Measurements from ENCODE around the gene TULP4. TPM values are rescaled to one million over a fixed set of nuclear protein-coding genes. Genes with fewer than 3 reads are reported as not detected.

The TULP4 gene
- total RNA-seq, 1 donor from 2014 or later: 104 TPM

DNA sequence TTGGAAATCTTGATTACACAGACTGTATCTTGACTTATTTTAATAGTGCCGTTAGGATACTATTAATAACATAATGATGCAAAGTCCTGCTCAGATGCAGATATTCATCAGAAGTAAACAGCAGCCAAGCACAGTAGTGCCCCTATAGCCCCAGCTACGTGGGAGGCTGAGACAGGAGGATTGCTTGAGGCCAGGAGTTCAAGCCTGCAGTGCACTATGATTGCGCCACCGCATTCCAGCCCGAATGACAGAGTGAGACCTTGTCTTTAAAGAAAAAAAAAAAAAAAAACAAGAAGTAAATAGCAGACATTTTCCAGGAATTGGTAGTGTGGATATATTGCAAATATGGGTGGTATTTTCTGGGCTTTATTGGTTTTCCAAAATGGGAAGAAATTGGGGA, 61.8 kb downstream of the TULP4 start:
- Histone ChIP-seq H3K4me1 (peaks cover 9% of the 10 kb centered on the region), H3K9me3 (no peaks in the 10 kb centered on the region), H3K36me3 (no peaks in the 10 kb centered on the region), H3K27ac (no peak overlapping the region), H3K27me3 (ENCODE audit: low read depth) (no peaks in the 10 kb centered on the region), H3K4me3 (no peak overlapping the region)
- no peak for DNase-seq
- intact Hi-C loops (cut with DNase I): no loop called here
- TF ChIP-seq, protein P1, sequence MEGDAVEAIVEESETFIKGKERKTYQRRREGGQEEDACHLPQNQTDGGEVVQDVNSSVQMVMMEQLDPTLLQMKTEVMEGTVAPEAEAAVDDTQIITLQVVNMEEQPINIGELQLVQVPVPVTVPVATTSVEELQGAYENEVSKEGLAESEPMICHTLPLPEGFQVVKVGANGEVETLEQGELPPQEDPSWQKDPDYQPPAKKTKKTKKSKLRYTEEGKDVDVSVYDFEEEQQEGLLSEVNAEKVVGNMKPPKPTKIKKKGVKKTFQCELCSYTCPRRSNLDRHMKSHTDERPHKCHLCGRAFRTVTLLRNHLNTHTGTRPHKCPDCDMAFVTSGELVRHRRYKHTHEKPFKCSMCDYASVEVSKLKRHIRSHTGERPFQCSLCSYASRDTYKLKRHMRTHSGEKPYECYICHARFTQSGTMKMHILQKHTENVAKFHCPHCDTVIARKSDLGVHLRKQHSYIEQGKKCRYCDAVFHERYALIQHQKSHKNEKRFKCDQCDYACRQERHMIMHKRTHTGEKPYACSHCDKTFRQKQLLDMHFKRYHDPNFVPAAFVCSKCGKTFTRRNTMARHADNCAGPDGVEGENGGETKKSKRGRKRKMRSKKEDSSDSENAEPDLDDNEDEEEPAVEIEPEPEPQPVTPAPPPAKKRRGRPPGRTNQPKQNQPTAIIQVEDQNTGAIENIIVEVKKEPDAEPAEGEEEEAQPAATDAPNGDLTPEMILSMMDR (IDR thresholded peaks at IDR 0.05): no peak
- ATAC-seq: no peak

DNA sequence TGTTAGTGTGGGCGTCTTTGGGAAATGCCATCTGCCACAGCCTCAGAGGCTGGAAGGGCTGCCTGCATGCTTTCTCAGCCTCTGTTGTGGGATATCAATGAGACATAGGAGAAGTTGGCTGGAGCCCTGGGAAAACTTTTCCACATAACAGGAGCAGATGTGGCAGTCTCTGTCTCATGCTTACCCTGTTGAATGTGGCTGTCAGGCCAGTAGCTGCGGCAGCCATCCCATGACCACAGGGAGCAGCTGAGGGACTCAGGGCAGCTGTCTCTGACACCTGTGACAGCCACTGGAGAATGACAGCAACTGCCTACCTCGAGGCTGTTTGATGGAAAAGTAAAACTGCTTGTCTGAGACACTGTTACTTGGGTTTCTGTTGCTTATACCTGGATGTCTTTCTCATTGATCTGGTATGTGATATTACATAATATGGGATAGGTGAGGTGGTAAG, 64.4 kb downstream of the TULP4 start:
- Histone ChIP-seq H3K9me3 (no peaks in the 10 kb centered on the region), H3K36me3 (no peaks in the 10 kb centered on the region), H3K4me1 (peaks cover 9% of the 10 kb centered on the region), H3K4me3 (no peak overlapping the region), H3K27ac (no peak overlapping the region), H3K27me3 (ENCODE audit: low read depth) (no peaks in the 10 kb centered on the region)
- DNase-seq: no peak
- ATAC-seq: no peak
- TF ChIP-seq, protein P1 (IDR thresholded peaks at IDR 0.05): no peak
- intact Hi-C loops (cut with DNase I): no loop called here

DNA sequence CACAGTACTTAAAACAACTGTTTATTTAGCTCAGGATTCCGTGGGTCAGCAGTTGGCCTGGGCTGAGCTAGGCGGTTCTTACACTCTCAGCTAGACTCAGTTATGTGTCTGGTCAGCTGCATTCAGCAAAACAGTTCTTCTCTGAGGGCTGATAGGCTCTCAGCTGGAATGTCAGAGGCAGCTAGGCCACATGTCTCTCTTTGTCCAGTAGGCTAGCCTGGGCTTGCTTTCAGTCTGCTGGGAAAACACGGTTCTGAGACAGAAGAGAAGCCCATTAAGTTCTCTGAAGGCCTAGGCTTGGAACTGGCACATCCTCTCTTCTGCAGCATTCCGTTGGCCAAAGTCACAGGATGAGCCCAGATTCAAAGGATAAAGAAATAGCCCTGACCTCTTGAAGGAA, 65.6 kb downstream of the TULP4 start:
- H3K4me3 ChIP-seq: no peak overlapping the region
- H3K4me1 ChIP-seq: peaks cover 7% of the 10 kb centered on the region
- ATAC-seq (peak in 1 of 2 donors; percentile 49), DNase-seq (no peak)
- no peaks in the 10 kb centered on the region for H3K9me3 ChIP-seq
- intact Hi-C loops (cut with DNase I): no loop called here
- TF ChIP-seq, protein P1 (IDR thresholded peaks at IDR 0.05): no peak
- H3K36me3 ChIP-seq: no peaks in the 10 kb centered on the region
- H3K27me3 ChIP-seq (ENCODE audit: low read depth): no peaks in the 10 kb centered on the region
- H3K27ac ChIP-seq: no peak overlapping the region

DNA sequence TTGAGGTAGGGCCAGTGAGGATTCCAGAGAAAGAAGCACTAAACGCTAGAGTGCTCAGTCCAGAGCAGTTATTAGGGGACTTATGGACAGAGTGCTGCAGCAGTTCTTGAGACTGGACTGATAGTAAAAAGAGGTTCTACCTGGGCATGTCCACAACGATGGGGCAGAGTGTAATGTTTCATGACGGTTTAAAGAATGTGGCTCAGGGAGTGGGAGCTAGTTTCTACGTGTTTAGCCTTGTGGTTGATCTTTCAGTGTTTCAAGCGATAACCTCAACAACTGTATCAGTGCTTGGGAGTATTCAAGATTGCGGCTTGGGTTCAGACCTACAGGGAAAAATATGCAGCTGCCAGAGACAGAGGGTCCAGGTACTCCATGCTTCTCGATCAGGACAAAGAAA, 67.1 kb downstream of the TULP4 start:
- Histone ChIP-seq H3K4me3 (no peak overlapping the region), H3K27ac (no peak overlapping the region), H3K9me3 (no peaks in the 10 kb centered on the region), H3K4me1 (no peaks in the 10 kb centered on the region), H3K27me3 (ENCODE audit: low read depth) (no peaks in the 10 kb centered on the region), H3K36me3 (no peaks in the 10 kb centered on the region)
- no peak for ATAC-seq
- TF ChIP-seq, protein P1 (IDR thresholded peaks at IDR 0.05): no peak
- intact Hi-C loops (cut with DNase I): no loop called here
- DNase-seq: no peak

DNA sequence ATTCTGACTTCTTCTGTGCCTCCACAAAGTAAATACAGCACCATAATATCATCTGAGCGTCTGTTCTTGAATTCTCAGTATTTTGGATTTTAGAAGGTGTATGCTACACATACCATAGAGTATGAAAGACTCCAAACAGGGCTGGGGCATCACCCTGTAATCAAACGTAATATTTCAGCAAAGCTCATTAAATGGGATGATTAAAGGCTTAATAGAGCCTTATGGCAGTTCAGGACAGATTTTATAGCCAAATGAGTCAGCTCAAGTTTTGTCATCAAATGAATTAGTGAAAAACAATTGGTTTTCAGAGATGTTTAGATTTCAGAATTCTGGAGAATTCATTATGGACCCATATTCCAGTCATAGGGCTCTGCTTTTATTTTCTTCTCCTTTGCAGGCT, 68.9 kb downstream of the TULP4 start:
- TF ChIP-seq, protein P1 (IDR thresholded peaks at IDR 0.05): no peak
- ATAC-seq (no peak), DNase-seq (no peak)
- Histone ChIP-seq H3K9me3 (no peaks in the 10 kb centered on the region), H3K27me3 (ENCODE audit: low read depth) (no peaks in the 10 kb centered on the region), H3K36me3 (no peaks in the 10 kb centered on the region), H3K4me3 (no peak overlapping the region), H3K4me1 (no peaks in the 10 kb centered on the region), H3K27ac (no peak overlapping the region)
- intact Hi-C loops (cut with DNase I): no loop called here

DNA sequence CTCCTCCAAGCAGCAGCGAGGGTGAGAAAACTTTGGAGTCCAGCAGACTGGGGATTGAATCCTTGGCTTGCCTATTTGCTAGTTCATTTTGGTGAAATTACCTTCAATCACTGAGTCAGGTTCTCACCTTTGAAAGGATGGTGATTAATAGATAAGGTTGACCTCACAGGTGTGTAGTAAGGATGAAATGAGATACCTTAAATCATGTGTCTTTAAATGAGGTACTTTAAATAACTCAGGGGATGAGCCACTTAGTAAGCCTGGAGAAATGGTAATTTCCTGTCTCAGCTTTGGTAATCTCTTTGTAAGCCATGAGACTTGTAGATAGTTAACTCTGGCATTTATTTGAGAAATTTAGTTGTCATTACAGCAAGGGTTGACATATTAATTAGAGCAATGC, 70.2 kb downstream of the TULP4 start:
- DNase-seq (no peak), ATAC-seq (no peak)
- H3K4me1 ChIP-seq: no peaks in the 10 kb centered on the region
- intact Hi-C loops (cut with DNase I): no loop called here
- H3K27ac ChIP-seq: no peak overlapping the region
- H3K4me3 ChIP-seq: no peak overlapping the region
- H3K27me3 ChIP-seq (ENCODE audit: low read depth): no peaks in the 10 kb centered on the region
- TF ChIP-seq, protein P1 (IDR thresholded peaks at IDR 0.05): no peak
- H3K9me3 ChIP-seq: no peaks in the 10 kb centered on the region
- no peaks in the 10 kb centered on the region for H3K36me3 ChIP-seq
